ENCODE data around the gene PARP16.
A peak's percentile ranks its signal among the peaks of the same experiment; 100 is the strongest.

PARP16 gene

DNA sequence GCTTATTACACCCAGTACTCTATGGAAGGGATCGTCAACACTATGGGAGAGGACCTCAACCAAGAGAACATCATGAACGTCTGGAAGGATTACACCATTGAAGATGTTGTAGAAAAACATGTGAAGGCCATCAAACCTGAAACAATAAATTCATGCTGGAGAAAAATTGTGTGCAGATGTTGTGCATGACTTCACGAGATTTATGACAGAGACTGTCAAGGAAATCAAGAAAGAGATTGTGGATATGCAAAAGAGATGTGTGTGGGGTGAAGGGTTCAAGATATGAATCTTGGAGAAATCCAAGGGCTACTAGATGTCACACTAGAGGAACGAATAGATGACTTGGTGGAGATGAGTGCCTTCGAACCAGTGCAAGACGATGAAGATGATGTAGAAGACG is 3.5 kb upstream of the PARP16 start:
- H3K27me3 ChIP-seq (ENCODE audit: insufficient read depth, low read depth, severe bottlenecking): no peaks in the 10 kb centered on the region
- no peaks in the 10 kb centered on the region for H3K36me3 ChIP-seq
- no peaks in the 10 kb centered on the region for H3K9me3 ChIP-seq (ENCODE audit: severe bottlenecking)
- DNase-seq: no peak
- H3K27ac ChIP-seq: no peak overlapping the region
- no peak overlapping the region for H3K4me3 ChIP-seq (ENCODE audit: low read depth, low read length)
- TF ChIP-seq, protein P1, sequence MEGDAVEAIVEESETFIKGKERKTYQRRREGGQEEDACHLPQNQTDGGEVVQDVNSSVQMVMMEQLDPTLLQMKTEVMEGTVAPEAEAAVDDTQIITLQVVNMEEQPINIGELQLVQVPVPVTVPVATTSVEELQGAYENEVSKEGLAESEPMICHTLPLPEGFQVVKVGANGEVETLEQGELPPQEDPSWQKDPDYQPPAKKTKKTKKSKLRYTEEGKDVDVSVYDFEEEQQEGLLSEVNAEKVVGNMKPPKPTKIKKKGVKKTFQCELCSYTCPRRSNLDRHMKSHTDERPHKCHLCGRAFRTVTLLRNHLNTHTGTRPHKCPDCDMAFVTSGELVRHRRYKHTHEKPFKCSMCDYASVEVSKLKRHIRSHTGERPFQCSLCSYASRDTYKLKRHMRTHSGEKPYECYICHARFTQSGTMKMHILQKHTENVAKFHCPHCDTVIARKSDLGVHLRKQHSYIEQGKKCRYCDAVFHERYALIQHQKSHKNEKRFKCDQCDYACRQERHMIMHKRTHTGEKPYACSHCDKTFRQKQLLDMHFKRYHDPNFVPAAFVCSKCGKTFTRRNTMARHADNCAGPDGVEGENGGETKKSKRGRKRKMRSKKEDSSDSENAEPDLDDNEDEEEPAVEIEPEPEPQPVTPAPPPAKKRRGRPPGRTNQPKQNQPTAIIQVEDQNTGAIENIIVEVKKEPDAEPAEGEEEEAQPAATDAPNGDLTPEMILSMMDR (IDR thresholded peaks at IDR 0.05; ENCODE audit: low read depth, low read length): no peak

DNA sequence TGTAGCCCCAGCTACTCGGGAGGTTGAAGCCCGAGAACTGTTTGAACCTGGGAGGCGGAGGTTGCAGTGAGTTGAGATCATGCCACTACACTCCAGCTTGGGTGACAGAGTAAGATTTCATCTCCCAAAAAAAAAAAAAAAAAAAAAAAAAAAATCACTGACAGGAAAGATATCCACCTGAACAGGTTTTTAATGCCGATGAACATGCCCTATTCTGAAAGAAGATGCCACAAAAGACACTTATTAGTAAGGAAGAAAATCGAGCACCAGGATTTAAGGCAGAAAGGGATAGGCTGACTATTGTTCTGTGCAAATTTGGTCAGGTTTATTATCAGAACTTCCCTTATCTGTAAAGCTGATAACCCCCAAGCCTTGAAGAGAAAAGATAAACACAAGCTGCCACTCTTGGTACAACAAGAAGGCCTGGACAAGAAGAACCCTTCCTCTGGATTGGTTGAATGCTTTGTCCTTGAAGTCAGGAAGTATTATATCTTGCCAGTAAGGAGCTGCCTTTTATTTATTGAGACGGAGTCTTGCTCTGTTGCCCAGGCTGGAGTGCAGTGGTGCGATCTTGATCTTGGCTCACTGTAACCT is 2.7 kb upstream of the PARP16 start:
- Histone ChIP-seq H3K9me3 (ENCODE audit: severe bottlenecking) (no peaks in the 10 kb centered on the region), H3K27me3 (ENCODE audit: insufficient read depth, low read depth, severe bottlenecking) (no peaks in the 10 kb centered on the region), H3K27ac (no peak overlapping the region), H3K4me3 (ENCODE audit: low read depth, low read length) (no peak overlapping the region), H3K36me3 (no peaks in the 10 kb centered on the region)
- no peak for DNase-seq
- TF ChIP-seq, protein P1 (IDR thresholded peaks at IDR 0.05; ENCODE audit: low read depth, low read length): no peak

DNA sequence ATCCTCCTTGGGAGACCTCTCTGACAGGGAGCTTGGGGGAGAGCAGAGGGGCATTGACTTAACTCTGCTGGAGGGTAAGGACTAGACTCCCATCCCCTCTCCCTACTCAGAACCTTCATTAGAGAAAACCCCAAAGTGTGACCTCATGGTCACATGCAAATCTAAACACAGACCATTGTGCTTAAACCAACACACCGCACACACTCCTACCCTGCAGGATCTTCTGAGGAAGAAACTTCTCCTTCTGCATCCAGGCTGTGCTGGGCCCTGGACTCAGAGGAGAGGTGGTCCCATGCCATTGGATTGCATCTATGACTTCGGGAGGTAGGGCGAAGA is 805 bp upstream of the PARP16 start:
- Histone ChIP-seq H3K27me3 (ENCODE audit: insufficient read depth, low read depth, severe bottlenecking) (no peaks in the 10 kb centered on the region), H3K4me3 (ENCODE audit: low read depth, low read length) (peak overlapping the region; percentile 33; the same call in 1 of the 2 replicates), H3K9me3 (ENCODE audit: severe bottlenecking) (no peaks in the 10 kb centered on the region), H3K36me3 (peaks cover 5% of the 10 kb centered on the region), H3K27ac (peak overlapping the region; percentile 92)
- TF ChIP-seq, protein P1 (IDR thresholded peaks at IDR 0.05; ENCODE audit: low read depth, low read length): no peak
- DNase-seq: no peak

DNA sequence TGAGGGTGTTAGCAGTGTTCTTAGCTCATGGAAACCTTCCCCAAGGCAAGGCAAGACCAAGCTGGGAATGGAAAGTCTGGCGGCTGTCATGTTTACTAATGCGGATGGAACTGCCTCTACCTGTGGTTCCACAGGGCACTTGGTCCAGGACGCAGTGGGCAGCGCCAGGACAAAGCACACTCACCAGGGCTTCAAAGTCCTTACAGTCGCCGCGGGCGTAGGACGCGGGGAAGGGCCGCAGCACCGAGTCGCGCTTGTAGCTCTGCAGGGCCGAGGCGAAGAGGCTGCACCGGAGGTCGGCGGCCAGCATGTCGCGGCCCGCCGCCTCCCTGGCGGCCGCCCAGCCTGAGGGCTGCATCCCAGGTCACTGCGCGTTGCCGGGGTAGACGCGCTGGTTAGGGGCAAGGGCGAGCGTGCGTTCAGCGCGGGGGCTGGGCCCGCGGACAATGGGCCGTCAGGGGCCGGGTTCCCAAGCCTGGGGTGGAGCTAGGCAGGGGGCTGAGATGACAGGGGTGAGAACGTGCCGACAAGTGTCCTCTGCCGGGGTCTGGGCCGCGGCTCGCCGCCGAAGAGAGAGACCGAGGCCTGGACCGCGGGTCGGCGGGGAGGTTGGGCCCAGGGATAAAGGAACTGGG is 497 bp downstream of the PARP16 start:
- H3K36me3 ChIP-seq: peaks cover 9% of the 10 kb centered on the region
- H3K27me3 ChIP-seq (ENCODE audit: insufficient read depth, low read depth, severe bottlenecking): no peaks in the 10 kb centered on the region
- no peak for DNase-seq
- peak overlapping the region; percentile 92 for H3K27ac ChIP-seq
- no peaks in the 10 kb centered on the region for H3K9me3 ChIP-seq (ENCODE audit: severe bottlenecking)
- TF ChIP-seq, protein P1 (IDR thresholded peaks at IDR 0.05; ENCODE audit: low read depth, low read length): no peak
- H3K4me3 ChIP-seq (ENCODE audit: low read depth, low read length): peak overlapping the region; percentile 79

DNA sequence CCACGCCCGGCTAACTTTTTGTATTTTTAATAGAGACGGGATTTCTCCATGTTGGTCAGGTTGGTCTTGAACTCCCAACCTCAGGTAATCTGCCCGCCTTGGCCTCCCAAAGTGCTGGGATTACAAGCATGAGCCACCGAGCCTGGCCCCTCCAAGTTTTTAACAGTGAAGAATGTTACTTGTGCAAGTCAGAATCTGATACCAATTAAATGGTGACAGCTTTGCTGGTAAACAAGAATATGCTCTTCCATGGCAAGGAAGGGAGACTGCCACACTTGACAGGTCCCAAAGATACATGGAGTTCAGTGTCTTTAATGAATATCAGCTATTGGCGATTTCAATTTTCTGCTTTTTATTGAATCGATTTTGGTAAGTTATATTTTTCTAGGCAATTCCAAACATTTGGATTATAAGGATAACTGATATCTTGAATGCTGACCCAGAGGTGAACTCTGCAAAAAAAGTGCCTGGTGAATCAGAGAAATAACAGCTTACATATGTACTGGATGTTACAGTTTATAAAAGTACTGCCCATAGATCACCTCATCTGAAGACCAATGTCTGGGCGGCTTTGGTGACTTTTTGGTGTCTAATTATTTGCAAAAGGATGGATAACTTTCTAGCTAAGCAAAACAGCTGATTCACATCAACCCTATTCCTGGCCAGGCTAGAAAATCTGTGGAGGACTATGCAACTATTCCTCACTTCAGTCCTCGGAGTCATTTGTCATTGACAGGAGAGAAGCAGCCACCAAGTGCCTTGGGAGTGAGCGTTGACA is 1.2 kb downstream of the PARP16 start:
- TF ChIP-seq, protein P1 (IDR thresholded peaks at IDR 0.05; ENCODE audit: low read depth, low read length): no peak
- Histone ChIP-seq H3K36me3 (peaks cover 9% of the 10 kb centered on the region), H3K27ac (peak overlapping the region; percentile 92)

More for the DNA sequence above, 1.2 kb downstream of the PARP16 start:
- Histone ChIP-seq H3K27me3 (ENCODE audit: insufficient read depth, low read depth, severe bottlenecking) (no peaks in the 10 kb centered on the region), H3K9me3 (ENCODE audit: severe bottlenecking) (no peaks in the 10 kb centered on the region), H3K4me3 (ENCODE audit: low read depth, low read length) (peak overlapping the region; percentile 79)
- no peak for DNase-seq
